ENCODE measurements around the gene NPPB.

NPPB gene

DNA sequence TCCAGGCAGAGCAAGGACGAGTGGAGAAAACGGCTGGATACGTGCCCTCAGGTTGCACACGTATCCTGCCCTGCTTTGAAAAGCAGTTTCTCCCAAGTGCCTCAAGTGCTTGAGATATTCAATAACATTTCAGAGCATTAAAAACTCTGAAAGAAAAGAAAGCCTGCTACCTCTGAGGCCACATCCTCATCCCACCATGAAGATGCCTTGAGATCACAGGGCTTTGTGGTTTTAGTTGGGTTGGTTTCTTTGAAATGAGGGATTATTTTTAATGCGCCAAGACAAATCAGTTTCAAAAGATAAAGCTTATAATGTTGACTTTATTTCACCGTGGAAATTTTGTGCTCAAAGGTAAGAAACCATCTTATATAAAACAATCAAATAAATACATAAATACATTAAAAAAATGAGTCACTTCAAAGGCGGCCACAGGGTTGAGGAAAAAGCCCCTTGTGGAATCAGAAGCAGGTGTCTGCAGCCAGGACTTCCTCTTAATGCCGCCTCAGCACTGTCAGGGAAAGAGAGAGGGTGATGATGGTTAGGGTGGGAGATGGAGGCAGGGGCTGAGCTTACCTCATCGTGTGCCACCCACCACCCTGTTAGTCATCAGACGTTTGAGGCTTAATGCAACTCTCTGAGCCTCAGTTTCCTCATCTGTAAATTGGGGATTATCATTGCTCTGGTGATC lies 1.4 kb downstream of the NPPB start:
- no peak for DNase-seq (ENCODE audit: low spot score)

DNA sequence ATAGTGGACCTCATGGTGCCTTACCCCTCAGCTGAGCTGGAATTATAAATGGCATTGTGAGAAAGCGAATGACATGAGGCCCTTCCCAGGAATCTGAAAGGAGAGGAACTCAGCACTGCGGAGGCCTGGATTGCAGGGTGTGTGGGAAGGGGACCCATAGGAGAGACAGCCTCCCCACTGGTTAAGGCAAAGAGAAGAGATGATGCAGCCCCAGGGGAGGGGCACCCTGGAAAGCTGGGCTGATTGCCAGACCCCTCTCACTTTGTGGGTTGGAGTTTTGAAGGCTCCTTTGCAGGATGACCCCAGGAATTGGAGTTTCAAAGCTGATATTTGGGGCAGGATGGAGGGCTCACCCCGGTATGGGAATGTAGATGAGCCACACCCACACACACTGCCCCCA lies 2.0 kb downstream of the NPPB start:
- DNase-seq (ENCODE audit: low spot score), result no peak

DNA sequence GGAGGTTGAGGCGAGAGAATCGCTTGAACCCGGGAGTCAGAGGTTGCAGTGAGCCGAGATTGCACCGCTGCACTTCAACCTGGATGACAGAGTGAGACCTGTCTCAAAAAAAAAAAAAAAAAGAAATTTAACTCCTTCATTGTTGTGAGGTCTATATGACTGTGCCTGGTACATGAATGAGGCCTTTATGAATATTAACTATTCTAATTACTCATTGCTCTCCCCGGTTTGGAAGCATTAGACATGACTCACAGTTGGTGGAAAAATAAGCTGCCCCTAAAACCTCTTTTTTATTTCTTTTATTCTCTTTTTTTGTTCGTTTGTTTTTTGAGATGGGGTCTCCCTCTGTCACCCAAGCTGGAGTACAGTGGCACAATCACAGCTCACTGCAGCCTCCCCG lies 3.3 kb downstream of the NPPB start:
- DNase-seq (ENCODE audit: low spot score), result no peak

DNA sequence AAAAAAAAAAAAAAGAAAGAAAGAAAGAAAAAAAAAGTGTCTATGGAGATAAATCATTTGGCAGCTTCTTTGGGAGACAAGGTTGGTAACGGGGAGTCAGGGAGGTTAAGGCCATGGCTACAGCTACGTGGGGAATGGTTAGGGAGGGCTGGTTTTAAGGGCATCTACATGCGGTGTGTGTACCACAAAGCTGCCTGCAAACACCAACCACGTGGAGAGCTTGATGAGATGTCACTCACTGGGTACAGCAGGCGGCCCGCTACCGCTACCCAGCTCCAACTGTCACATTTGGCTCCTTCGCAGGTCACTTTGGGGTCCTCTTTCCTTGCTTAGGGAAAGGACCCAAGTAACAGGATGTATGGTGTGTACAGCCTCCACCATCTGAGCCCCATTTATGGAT lies 4.2 kb downstream of the NPPB start:
- DNase-seq (ENCODE audit: low spot score), result no peak

DNA sequence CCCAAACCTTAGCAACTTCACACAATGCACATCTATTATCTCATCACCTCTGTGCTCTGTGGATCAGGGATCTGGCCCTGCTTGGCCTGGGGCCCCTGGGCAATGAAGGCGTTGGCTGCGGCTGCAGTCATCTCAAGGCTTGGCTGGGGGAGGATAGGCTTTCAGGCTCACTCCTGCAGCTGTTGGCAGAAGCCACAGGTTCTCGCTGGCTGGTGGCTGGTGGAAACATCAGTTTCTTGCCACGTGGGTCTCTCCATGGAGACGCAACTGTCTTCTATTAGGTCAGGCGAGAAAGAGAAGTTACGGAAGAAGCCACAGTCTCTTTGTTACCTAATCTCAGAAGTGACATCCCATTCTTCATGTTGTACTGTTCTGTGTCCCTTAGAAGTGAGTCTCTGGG lies 7.6 kb downstream of the NPPB start:
- DNase-seq (ENCODE audit: low spot score), result no peak

DNA sequence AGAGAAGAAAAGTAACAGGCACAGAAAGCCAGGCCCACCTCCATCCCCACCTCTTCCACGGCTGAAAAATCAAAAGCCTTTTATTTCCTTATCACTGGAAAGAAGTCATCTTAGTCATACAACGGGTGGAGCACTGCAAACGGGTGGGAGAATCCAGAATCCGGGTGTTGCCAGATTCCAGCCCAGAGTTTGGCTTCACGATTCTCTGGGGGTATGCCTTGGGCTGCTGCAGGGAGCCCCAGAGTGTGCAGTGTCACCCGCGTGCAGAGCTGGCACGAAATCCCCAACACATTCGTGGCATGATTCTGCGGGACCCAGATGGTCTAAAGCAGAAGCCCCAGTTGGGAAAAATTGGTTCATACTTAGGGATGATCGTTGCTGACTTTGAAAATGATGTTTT lies 8.6 kb downstream of the NPPB start:
- no peak for DNase-seq (ENCODE audit: low spot score)

DNA sequence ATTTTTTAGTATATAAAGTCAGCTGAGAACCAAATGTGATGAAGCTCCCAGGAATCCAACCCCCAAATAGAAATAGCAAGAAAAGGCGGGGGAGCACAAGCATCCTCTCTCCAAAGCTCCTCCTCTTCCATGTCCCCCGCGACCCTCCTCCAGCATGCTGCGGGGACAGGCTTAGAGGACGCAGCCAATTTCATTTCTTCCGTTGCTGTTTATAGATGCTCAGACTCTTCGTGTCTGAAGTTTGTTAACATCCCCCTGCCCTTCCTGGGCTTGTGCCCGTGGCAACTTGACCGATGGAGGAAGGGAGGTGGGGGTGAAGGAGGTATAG lies 10.4 kb downstream of the NPPB start:
- no peak for DNase-seq (ENCODE audit: low spot score)

DNA sequence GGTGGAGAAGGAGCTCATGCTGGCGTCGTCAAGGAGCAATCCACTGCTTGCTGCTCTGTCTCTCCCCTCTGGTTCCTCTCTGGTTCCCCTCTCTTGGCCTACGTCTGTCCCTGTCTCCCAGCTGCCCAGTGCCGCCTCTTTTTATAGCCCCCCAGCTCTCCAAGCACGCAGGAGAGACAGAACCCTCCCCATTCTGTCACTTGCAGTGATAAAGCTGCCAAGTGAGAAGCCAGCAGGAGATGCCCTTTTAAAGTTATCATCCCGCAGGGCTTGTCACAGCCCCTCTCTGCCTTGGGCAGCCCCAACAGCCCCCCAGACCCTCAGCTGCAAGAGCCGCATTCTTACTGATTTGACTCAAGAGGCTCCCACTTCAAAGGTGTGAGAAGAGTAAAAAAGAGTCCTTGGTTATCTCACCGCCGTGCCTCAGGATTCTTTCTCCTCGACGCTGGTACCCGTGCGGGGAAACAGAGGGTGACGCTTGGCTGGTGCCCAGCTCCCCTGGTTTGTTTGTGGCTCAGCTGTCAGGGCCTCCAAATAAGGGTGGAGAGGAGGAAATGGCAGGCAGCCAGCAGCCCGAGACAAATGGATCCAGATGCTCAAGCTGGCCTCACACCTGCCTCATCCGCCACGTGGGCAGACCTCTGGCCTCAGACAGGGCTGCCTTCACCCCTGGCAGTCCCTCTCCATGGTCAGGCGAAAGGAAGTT lies 10.9 kb downstream of the NPPB start, which contains the start of gene NPPA:
NPPA (minus strand) TSS at position 117 of the 706 bp plus-strand sequence; CDS start at position 18, 99 bp downstream.
- DNase-seq (ENCODE audit: low spot score), result no peak

DNA sequence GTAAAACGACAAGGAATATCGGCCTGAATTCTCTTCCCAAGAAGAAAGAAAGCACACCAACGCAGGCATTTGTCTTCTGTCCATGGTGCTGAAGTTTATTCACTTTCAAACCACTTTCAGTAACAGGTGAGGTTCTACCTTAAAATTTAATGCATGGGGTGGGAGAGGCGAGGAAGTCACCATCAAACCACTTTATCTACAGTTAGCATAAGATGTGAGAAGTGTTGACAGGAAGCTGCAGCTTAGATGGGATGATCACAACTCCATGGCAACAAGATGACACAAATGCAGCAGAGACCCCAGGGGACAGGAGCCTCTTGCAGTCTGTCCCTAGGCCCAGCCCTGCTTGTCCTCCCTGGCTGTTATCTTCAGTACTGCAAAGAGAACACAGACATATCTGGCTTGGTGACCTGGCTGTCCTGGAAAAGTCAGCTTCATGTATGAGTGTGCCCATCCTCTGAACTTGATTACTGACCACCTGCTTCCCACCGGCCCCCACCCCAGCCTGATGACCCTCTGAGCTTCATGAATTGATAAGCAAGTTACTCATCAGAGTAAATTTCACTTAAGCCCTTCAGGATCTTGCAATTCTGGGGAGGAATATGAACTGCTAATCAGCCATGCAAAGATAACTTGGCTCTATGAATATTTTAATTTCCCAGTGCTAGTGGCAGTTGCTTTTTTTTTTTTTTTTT lies 13.0 kb downstream of the NPPB start:
- peak; percentile 15 for DNase-seq (ENCODE audit: low spot score)

DNA sequence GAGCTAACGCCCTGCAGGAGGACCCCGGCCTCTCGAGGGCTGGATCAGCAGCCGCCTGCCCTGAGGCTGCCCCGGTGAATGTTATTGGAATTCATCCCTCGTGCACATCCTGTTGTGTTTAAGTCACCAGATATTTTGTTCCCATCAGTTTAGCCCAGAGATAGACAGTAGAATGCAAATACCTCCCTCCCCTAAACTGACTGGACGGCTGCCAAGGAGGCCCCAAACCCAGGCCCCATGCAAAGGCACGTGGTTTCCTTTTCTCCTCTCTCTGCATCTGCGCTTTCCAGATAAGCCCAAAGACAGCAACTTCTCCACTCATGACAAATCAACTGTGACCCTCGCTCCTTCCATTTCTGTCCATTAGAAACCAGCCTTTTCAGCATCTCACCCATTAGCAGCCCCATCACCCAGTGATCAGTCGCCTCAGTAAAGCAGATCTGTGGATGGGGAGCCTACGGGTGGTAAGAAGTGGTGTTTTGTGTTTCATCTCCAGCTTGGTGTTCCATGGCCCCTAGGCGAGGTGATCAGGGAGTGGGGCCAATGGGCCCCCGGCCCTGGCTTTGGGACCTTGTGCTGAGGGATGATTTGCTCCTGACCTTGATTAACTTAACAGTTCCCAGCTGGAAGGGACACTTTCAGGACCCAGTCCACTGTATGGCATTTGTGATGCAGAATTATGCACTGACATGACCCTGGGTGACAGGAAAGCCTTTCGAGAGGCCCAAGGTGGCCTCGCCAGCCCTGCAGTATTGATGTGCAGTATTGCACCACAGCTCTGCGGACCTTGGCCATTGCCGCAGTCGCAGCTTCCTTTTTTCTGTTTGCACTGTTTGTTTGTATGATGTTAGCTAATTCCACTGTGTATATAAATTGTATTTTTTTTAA lies 16.3 kb downstream of the NPPB start:
- no peak for DNase-seq (ENCODE audit: low spot score)

DNA sequence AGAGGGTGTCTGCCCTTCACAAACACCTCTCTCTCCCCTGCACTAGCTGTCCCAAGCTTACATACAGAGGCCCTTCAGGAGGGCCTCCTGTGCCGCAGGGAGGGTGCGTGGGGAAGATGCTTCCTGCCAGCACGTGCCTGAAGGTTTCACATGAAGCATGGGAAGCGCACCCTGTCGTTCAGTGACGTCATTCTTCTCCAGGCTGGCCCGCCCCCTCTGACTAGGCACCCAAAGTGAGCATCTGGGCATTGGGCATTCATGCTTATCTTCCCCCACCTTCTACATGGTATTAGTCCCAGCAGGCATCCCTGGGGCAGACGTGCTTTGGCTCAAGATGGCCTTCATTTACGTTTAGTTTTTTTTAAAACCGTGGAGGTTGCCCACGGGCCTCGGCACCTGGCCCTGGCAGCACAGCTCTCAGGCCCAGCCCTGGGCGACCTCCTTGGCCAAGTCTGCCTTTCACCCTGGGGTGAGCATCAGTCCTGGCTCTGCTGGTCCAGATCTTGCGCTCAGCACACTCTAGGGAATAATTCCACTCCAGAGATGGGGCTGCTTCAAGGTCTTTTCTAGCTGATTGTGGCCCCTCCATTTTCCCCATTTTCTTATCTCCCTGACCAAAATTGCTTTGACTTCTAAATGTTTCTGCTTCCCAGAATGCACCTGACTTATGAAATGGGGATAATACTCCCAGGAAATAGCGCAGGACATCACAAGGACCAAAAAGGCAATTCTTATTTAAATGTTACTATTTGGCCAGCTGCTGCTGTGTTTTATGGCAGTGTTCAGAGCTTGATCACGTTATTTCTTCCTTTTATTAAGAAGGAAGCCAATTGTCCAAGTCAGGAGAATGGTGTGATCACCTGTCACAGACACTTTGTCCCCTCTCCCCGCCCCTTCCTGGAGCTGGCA lies 17.2 kb downstream of the NPPB start:
- no peak for DNase-seq (ENCODE audit: low spot score)

DNA sequence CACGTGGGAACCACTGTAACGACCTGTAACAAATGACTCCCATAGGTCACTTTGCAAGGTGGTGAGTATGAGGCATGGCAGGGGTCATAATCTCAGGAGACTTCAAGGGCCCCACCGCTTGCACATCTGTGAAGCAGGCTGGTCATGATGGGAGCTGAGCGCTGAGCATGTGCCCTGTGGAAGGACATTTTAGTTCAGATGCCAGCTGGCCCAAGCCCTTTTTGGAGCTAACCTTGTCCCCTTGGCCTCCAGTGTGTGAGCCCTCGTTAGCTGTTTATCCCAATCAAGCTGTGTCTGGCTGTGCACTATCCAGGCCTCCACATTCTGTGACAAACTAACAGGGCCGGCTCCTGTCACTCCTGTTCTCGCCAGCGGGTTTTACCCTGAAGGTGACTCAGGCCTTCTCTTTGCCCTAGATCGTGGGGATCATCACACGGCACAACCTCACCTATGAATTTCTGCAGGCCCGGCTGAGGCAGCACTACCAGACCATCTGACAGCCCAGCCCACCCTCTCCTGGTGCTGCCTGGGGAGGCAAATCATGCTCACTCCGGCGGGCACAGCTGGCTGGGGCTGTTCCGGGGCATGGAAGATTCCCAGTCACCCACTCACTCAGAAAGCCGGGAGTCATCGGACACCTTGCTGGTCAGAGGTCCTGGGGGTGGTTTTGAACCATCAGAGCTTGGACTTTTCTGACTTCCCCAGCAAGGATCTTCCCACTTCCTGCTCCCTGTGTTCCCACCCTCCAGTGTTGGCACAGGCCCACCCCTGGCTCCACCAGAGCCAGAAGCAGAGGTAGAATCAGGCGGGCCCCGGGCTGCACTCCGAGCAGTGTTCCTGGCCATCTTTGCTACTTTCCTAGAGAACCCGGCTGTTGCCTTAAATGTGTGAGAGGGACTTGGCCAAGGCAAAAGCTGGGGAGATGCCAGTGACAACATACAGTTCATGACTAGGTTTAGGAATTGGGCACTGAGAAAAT lies 18.7 kb downstream of the NPPB start:
- DNase-seq (ENCODE audit: low spot score), result no peak

DNA sequence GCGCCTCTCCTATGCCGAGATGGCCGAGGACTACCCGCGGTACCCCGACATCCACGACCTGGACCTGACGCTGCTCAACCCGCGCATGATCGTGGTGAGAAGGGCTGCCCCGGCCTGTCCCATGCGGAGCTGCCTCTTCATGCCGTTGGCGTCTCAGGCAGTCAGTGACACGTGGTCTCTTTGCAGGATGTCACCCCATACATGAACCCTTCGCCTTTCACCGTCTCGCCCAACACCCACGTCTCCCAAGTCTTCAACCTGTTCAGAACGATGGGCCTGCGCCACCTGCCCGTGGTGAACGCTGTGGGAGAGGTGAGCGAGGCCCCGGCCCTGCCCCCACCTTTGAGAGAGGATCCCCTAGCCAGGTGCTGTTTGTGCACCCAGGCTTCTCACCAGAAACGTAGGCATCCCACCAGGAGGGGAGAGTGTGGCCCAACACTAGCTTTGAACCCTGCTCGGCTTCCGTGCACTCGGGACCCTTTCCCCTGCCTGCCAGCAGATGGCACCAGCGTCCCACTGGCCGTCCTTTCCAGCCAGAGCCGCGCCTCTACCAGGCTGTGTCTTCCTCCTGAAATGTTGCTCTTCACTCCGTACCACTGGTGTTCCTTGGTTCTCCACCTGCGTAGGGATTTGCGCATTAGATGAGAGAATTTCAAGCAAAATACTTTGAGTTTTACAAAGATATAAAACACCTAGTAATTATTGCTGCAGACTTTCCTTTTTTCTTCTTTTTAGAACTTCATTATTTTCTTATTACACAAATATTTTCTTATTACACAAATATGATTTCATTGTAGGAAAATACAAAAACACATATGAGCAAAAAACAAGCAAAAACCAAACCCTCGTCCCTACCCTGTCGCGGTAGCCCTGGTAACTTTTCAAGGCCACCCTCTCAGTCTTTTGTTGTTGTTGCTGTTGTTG lies 20.1 kb downstream of the NPPB start:
- DNase-seq (ENCODE audit: low spot score), result peak; percentile 67

DNA sequence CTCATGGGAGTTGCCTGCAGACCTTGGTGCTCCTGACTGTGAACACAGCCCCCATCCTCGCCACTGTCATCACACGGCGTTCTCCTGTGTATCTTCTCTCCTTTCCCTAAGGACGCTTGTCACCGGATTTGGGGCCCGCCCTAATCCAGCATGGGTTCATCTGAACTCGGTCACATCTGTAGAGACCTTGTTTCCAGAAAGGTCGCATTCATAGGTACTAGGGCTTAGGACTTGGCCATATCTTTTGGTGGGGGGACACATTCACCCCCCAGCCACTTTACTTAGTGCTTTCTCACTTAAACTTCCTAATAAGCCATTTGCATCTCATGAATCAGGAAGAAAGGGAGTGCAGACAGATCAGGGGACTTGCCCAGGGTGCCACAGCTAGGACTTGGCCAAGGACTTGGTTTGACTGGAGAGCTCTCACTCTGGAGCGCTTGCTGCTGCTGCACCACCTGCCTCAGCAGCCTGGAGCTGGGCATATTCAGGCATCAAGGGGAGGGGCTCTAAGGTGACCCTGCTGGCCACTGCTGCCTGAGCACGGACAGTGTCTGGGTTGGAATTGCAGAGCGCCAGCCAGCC lies 20.9 kb downstream of the NPPB start:
- DNase-seq (ENCODE audit: low spot score), result no peak

DNA sequence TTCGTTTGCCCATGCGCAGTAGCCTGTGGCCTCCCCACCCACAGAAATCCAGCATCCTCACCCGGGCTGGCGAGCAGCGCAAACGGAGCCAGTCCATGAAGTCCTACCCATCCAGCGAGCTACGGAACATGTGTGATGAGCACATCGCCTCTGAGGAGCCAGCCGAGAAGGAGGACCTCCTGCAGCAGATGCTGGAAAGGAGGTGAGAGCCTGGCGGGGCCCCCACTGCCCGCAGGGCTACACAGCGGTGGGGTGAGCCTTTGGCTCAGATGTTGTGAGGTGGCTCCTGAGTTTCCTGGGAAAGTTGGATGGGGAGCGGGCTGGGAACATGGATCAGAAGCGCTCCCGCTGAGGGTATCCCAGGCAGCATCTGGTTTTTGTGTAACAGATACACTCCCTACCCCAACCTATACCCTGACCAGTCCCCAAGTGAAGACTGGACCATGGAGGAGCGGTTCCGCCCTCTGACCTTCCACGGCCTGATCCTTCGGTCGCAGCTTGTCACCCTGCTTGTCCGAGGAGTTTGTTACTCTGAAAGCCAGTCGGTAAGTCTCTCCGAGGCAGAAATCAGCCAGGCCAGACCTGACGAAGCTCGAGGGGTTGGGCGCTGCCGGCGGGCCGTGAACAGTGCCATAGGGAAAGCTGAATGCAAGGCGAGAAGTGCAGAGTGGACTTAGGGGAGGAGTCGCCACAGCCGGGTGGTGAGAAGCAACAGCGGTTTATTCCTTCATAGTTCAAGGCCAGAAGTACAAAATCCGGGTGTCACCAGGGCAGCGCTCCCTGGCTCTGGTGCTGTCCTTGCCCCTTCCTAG lies 21.6 kb downstream of the NPPB start:
- no peak for DNase-seq (ENCODE audit: low spot score)

DNA sequence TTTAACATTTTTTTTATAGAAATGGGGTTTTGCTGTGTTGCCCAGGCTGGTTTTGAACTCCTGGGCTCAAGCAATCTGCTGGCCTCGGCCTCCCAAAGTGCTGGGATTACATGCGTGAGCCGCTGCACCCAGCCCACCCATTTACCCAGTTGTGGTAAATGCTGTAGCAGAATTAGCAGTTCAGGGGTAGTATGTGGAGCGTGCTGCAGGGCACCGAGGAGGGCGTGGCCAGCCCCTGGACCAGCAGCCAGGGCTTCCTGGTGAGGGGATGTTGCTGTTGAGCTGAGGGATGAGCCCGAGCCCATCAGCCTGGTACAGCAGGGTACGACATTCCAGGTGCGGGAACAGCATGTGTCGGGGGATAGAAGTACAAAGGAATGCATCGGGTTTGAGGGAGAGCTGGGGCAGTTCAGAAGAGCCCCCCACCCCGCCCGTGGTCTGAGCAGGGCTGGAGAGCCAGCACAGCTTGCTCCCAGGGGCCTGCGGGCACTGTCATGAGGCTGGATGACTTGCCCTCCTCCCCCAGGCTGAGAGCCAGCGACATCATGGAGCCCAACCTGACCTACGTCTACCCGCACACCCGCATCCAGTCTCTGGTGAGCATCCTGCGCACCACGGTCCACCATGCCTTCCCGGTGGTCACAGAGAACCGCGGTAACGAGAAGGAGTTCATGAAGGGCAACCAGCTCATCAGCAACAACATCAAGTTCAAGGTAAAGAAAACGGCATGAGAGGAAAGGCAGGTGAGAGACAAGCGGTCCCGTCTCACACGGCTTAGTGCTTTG lies 23.1 kb downstream of the NPPB start:
- no peak for DNase-seq (ENCODE audit: low spot score)

DNA sequence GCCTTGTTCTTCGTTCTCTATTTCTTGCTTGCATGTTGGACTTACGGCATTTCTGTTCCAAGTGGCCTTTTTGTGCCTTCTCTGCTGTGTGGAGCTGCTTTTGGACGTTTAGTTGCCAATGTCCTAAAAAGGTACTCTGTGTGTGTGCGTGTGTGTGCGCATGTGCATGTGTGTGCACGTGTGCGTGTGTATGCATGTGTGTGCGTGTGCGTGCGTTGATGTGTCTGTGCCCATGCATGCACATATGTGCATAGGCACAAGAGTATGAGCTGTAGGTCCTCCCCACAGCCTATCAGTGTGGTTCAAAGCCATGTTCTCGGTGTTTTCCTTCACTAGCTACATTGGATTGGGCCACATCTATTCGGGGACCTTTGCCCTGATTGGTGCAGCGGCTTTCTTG lies 24.8 kb downstream of the NPPB start:
- DNase-seq (ENCODE audit: low spot score), result no peak
